ENCODE data around the gene TEX22.

Gene TEX22

DNA sequence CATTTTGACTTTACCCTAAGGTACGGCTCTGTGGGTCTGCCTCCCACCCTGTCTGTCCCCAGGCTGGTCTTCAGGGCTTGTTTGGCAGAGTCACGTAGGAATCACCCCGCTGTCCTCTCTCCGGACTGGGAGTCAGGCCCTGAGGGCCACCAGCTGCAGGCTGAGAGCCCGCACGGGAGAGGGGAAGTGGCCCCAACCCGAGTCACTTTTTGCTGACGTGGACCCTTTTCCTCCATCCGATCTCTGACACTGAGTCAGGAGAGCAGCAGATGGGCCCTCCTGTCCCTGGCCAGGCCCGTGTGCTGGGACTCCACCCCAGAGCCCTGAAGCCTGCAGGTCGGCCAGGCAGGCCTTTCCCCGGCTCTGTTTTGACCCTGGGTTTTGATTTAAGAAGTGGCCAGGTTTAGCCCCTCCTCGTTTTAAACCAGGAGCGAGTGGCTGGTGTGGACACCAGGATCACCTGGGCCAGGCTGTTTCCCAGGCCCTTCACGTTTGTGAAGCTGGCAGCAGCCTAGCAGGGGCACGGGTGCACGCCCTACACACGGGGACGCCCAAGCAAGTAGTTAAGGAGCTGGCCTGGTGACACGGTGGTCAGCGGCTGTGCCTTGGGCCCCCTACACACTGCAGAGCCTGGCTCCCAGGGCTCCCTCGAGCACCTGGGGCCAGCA, 12.5 kb upstream of the TEX22 start:
- Histone ChIP-seq H3K4me3 (ENCODE audit: low read length in 2 of 2) (no peak overlapping the region), H3K27me3 (ENCODE audit: control insufficient read depth in 1 of 2, insufficient read depth in 2 of 2, low read length in 2 of 2) (no peaks in the 10 kb centered on the region), H3K9ac (ENCODE audit: low read length in 2 of 2) (no peak overlapping the region), H3K9me3 (ENCODE audit: control insufficient read depth in 2 of 2, low read length in 2 of 2) (no peaks in the 10 kb centered on the region), H3K4me1 (ENCODE audit: control insufficient read depth, insufficient read depth, low read length) (peaks cover 16% of the 10 kb centered on the region), H3K27ac (ENCODE audit: low read length) (no peak overlapping the region), H3K36me3 (ENCODE audit: control insufficient read depth in 2 of 2, insufficient read depth in 2 of 2, low read length in 2 of 2) (peaks cover 3 to 36% of the 10 kb centered on the region in 2 donors)

DNA sequence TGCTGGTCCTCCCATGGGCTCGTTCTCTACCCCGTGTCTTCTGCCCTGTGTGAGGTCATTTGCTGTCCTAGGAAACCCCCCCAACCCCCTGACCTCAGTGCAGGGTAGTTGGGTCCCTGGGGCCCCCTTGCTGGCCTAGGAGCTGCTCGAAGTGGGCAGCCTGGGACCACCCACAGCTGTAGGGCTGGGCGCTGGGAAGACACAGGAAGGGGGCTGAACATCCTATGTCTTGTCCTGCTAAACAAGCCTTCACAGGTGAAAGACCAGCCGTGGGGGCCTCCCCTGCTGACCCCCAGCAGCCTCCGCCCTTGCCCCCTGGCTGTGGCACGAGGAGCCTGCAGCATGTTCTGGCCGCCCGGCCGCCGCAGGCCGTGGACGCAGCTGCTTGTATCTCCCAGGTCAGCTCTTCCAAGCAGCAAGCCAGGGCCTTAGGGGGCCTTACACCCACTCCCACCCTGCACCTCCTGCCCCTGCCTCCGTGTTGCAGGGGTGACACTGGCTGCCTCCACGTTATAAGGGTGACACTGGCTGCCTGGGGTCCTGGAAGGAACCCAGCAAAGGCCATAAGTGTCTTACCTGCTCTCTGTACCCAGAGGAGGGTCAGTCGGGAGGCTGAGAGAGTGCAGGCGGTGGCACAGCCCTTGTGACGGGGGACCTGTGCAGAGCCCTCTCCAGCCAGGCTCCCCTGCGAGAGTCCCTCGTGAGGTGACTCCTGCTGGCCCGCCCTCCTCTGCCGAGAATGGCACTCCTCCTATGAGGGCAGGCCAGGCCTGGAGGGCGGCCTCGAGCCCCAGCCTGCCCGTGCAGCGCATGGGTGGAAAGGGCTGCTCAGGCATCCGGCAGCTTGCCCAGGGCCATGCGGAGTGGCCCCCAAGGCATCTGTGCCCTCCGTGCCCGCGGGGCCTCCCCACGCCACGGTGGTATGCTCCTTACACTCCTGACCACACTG, 11.5 kb upstream of the TEX22 start:
- peaks cover 3 to 32% of the 10 kb centered on the region in 2 donors for H3K36me3 ChIP-seq (ENCODE audit: control insufficient read depth in 2 of 2, insufficient read depth in 2 of 2, low read length in 2 of 2)
- no peak overlapping the region for H3K27ac ChIP-seq (ENCODE audit: low read length)

DNA sequence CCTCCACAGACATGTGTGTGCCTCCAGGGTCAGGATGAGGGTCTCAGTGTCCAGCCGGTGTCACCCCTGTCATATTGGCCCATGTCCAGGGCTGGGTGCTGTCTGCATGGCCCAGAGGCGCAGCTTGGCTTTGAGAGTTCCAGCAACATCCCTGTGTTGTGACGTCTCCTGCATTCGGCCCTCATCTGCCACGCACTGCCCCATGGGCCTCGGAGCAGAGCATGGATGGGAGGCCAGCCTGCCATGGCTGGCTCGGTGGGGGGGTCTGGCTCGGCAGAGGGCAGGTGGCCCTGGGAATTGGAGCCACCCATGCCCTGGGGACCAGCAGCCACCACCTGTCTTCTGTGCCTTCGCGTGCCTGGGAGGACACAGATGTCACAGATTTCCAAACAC, 10.8 kb upstream of the TEX22 start:
- peaks cover 16% of the 10 kb centered on the region for H3K4me1 ChIP-seq (ENCODE audit: control insufficient read depth, insufficient read depth, low read length)
- H3K9me3 ChIP-seq (ENCODE audit: control insufficient read depth in 2 of 2, low read length in 2 of 2): no peaks in the 10 kb centered on the region
- H3K27ac ChIP-seq (ENCODE audit: low read length): no peak overlapping the region
- peaks cover 3 to 29% of the 10 kb centered on the region in 2 donors for H3K36me3 ChIP-seq (ENCODE audit: control insufficient read depth in 2 of 2, insufficient read depth in 2 of 2, low read length in 2 of 2)
- H3K9ac ChIP-seq (ENCODE audit: low read length in 2 of 2): no peak overlapping the region
- no peak overlapping the region for H3K4me3 ChIP-seq (ENCODE audit: low read length in 2 of 2)
- no peaks in the 10 kb centered on the region for H3K27me3 ChIP-seq (ENCODE audit: control insufficient read depth in 1 of 2, insufficient read depth in 2 of 2, low read length in 2 of 2)

More for the DNA sequence above, 11.5 kb upstream of the TEX22 start:
- Histone ChIP-seq H3K9ac (ENCODE audit: low read length in 2 of 2) (no peak overlapping the region), H3K27me3 (ENCODE audit: control insufficient read depth in 1 of 2, insufficient read depth in 2 of 2, low read length in 2 of 2) (no peaks in the 10 kb centered on the region), H3K4me3 (ENCODE audit: low read length in 2 of 2) (no peak overlapping the region), H3K4me1 (ENCODE audit: control insufficient read depth, insufficient read depth, low read length) (peaks cover 16% of the 10 kb centered on the region), H3K9me3 (ENCODE audit: control insufficient read depth in 2 of 2, low read length in 2 of 2) (no peaks in the 10 kb centered on the region)

DNA sequence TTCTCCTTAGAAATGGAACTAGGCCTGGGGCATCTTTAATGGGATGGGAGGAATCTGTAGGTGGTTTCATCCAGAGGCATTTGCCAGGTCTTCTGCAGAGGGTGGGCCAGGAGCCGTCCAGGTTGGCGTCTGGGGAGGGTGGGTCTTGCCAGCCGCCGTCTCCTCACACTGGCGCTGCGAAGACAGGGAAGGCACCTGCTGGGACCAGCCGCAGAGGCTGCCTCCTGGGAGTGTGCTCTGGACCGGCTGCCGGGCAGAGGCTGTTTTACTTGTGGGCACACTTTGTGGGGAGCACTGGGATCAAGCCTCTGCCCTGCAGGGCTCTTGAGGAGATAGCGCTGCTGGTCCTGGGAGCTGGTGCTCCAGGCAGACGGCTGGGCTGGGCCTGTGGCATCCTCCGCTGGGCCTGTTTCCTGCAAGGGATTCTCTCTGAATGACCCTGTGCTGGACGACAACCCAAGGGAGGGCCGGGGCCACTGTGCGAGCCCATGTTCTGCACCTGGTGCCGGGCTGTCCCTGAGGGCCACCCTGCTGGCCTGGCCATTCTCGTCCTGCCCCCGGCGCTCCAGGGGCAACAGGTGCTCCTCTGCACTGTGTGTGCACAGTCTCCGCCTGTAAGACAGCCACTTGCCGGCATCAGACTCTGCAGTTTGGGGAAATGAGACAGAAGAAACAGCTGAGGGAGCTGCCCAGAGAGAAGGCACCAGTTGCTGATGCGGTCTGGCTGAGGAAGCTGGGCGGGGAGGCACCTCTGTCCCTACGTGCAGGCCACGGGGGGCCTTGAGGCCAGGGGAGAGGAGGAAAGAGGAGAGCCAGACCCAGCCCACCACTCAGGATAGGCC, 10.0 kb upstream of the TEX22 start:
- H3K9ac ChIP-seq (ENCODE audit: low read length in 2 of 2): no peak overlapping the region
- no peak overlapping the region for H3K4me3 ChIP-seq (ENCODE audit: low read length in 2 of 2)
- H3K9me3 ChIP-seq (ENCODE audit: control insufficient read depth in 2 of 2, low read length in 2 of 2): no peaks in the 10 kb centered on the region
- peaks cover 7 to 22% of the 10 kb centered on the region in 2 donors for H3K36me3 ChIP-seq (ENCODE audit: control insufficient read depth in 2 of 2, insufficient read depth in 2 of 2, low read length in 2 of 2)
- peaks cover 16% of the 10 kb centered on the region for H3K4me1 ChIP-seq (ENCODE audit: control insufficient read depth, insufficient read depth, low read length)
- peak overlapping the region; percentile 11 for H3K27ac ChIP-seq (ENCODE audit: low read length)
- H3K27me3 ChIP-seq (ENCODE audit: control insufficient read depth in 1 of 2, insufficient read depth in 2 of 2, low read length in 2 of 2): no peaks in the 10 kb centered on the region

DNA sequence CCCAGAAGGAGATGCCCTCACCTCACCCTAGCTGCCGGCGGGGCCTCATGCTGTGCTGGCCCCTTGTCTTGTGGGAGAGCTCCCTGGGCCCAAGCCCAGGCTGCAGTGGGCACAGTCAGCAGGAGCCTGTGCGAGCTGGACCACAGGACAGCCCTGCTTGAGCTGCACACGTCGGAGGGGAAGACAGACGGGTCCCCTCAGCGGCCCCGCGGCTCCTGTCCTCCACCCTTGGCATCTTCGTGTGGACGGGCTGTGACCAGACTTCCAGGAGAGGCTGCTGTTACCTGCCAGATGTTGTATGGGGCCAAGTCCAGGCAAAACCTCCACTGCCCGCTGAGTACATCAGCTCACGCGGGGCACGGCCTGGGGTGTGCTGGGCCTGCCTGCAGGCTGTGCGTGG, 9.4 kb upstream of the TEX22 start:
- Histone ChIP-seq H3K9ac (ENCODE audit: low read length in 2 of 2) (no peak overlapping the region), H3K9me3 (ENCODE audit: control insufficient read depth in 2 of 2, low read length in 2 of 2) (no peaks in the 10 kb centered on the region), H3K4me1 (ENCODE audit: control insufficient read depth, insufficient read depth, low read length) (peaks cover 16% of the 10 kb centered on the region), H3K36me3 (ENCODE audit: control insufficient read depth in 2 of 2, insufficient read depth in 2 of 2, low read length in 2 of 2) (peaks cover 7 to 17% of the 10 kb centered on the region in 2 donors), H3K4me3 (ENCODE audit: low read length in 2 of 2) (no peak overlapping the region), H3K27ac (ENCODE audit: low read length) (peak overlapping the region; percentile 11), H3K27me3 (ENCODE audit: control insufficient read depth in 1 of 2, insufficient read depth in 2 of 2, low read length in 2 of 2) (no peaks in the 10 kb centered on the region)

DNA sequence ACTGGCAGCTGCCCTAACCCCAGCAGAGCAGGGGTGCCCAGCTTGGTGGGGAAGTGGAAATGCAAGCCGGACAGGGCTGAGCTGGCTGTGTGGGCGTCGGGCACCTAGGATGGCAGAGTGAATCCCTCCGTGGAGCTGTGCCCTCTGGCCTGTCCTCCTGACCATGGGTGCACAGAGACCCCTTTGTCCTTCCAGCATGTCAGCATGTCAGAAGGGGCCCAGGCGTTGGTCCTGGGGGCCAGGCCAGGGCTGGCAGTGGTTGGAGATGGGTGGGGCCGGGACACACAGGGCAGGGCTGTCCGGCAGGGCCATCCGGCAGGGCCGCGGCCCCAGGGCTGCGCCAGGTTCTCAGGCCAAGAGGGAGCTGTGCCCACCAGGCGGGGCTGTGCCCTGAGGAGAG, 8.8 kb upstream of the TEX22 start:
- Histone ChIP-seq H3K9ac (ENCODE audit: low read length in 2 of 2) (peak overlapping the region in 1 of 2 donors; percentile 21), H3K9me3 (ENCODE audit: control insufficient read depth in 2 of 2, low read length in 2 of 2) (no peaks in the 10 kb centered on the region), H3K36me3 (ENCODE audit: control insufficient read depth in 2 of 2, insufficient read depth in 2 of 2, low read length in 2 of 2) (peaks cover 7 to 18% of the 10 kb centered on the region in 2 donors), H3K27ac (ENCODE audit: low read length) (peak overlapping the region; percentile 60), H3K4me1 (ENCODE audit: control insufficient read depth, insufficient read depth, low read length) (peaks cover 16% of the 10 kb centered on the region), H3K27me3 (ENCODE audit: control insufficient read depth in 1 of 2, insufficient read depth in 2 of 2, low read length in 2 of 2) (no peaks in the 10 kb centered on the region), H3K4me3 (ENCODE audit: low read length in 2 of 2) (no peak overlapping the region)

DNA sequence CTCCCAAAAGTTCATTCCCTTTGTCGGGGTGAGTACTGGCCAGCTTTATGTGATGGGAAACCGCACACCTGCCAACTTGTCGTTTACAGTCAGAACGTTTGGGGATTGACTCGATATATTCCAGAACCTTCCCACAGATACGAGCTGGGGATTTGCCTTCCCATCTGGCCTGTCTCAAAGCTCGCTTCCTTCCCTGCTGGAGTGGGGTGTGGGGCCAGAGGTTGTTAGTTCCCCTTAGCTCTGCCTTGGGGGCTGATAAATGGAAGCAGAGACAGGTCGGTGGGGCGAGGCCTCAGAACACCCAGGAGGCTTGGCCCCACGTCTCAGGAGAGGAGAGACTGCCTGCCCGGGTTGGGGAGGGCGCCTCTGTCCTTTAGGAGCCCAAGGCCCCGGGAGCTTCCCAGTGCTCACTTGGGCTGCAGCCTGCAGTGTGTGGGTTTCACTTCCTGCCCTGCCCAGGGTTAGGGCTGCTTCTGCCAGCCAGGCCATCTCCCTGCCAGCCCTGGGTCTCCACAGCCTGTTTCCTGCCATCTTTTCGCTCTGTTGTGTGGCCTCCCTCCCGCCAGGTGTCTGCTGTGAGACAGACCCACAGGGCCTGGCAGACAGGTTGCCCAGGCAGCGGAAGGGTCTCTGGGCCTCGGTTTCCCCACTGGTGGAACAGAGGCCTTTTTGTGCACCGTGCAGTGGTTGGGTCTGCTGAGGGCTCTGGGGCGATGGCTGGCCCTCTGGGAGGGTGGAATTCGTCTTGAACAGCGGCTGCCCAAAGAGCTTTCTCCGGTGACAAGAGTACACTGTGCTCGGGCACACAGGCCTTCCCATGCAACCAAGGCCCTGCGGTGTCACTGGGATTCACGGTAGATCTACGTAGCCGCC, 8.1 kb upstream of the TEX22 start:
- Histone ChIP-seq H3K4me3 (ENCODE audit: low read length in 2 of 2) (no peak overlapping the region), H3K27me3 (ENCODE audit: control insufficient read depth in 1 of 2, insufficient read depth in 2 of 2, low read length in 2 of 2) (no peaks in the 10 kb centered on the region), H3K27ac (ENCODE audit: low read length) (peak overlapping the region; percentile 60), H3K9ac (ENCODE audit: low read length in 2 of 2) (peak overlapping the region in 1 of 2 donors; percentile 13), H3K36me3 (ENCODE audit: control insufficient read depth in 2 of 2, insufficient read depth in 2 of 2, low read length in 2 of 2) (peaks cover 7 to 16% of the 10 kb centered on the region in 2 donors), H3K9me3 (ENCODE audit: control insufficient read depth in 2 of 2, low read length in 2 of 2) (no peaks in the 10 kb centered on the region), H3K4me1 (ENCODE audit: control insufficient read depth, insufficient read depth, low read length) (peaks cover 16% of the 10 kb centered on the region)

DNA sequence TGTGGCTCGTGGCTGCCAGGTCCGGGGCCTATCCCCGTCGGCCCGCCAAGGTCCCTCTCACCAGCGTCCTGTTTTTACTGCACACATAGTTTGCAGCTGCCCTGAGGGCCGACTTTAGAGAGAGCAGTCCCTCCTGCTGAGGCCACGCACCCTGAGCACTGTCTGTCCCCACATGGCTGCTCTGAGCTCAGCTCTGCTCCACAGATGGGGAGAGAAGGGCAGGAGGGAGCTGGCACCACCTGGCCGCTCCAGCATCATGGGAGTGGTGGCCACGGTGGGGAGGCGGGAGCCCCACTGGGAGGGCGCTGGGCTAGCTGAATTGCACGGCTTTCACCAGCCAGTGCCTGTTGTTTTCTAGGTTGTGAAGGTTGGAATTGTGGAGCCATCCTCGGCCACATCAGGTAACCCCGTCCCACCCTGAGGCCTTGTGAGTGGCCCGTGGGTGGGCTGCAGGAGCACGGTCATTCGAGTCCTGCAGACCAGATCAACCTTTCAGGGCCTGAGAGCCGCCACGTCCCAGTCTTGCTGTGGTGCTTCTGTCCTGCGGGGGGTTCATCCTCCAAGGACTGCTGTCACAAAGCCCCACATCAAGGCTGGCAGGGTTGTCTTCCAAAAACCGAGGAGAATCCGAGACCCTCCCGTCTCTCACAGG, 7.4 kb upstream of the TEX22 start:
- Histone ChIP-seq H3K9ac (ENCODE audit: low read length in 2 of 2) (no peak overlapping the region), H3K4me3 (ENCODE audit: low read length in 2 of 2) (no peak overlapping the region), H3K9me3 (ENCODE audit: control insufficient read depth in 2 of 2, low read length in 2 of 2) (no peaks in the 10 kb centered on the region), H3K36me3 (ENCODE audit: control insufficient read depth in 2 of 2, insufficient read depth in 2 of 2, low read length in 2 of 2) (peaks cover 7 to 8% of the 10 kb centered on the region in 2 donors), H3K27ac (ENCODE audit: low read length) (no peak overlapping the region), H3K4me1 (ENCODE audit: control insufficient read depth, insufficient read depth, low read length) (peaks cover 16% of the 10 kb centered on the region), H3K27me3 (ENCODE audit: control insufficient read depth in 1 of 2, insufficient read depth in 2 of 2, low read length in 2 of 2) (no peaks in the 10 kb centered on the region)

DNA sequence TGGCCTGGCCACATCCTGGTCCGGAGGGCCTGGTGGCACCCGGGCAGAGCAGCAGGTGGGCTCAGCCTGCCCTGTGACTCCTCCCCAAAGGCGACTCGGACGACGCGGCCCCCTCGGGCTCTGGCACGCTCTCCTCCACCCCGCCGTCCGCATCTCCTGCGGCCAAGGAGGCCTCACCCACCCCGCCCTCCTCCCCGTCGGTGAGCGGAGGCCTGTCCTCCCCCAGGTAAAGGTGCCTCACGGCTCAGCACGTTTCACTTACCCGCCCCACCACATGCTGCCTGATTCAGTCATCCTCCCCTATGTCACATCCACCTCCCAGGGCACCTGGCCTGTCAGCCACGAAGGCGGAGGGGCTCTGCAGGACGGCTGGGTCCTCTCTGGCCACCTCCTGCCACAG, 6.8 kb upstream of the TEX22 start:
- H3K27ac ChIP-seq (ENCODE audit: low read length): no peak overlapping the region
- no peak overlapping the region for H3K4me3 ChIP-seq (ENCODE audit: low read length in 2 of 2)
- no peaks in the 10 kb centered on the region for H3K27me3 ChIP-seq (ENCODE audit: control insufficient read depth in 1 of 2, insufficient read depth in 2 of 2, low read length in 2 of 2)
- no peaks in the 10 kb centered on the region for H3K9me3 ChIP-seq (ENCODE audit: control insufficient read depth in 2 of 2, low read length in 2 of 2)
- H3K9ac ChIP-seq (ENCODE audit: low read length in 2 of 2): no peak overlapping the region
- peaks cover 16% of the 10 kb centered on the region for H3K4me1 ChIP-seq (ENCODE audit: control insufficient read depth, insufficient read depth, low read length)
- H3K36me3 ChIP-seq (ENCODE audit: control insufficient read depth in 2 of 2, insufficient read depth in 2 of 2, low read length in 2 of 2): peaks cover 7% of the 10 kb centered on the region in 2 donors
